ENCODE results near the gene OAT. TPM values are rescaled to one million over a fixed set of nuclear protein-coding genes. Genes with fewer than 3 reads are reported as not detected.

Gene OAT
- total RNA-seq, 1 donor from 2014 or later, result 119 TPM

GRCh38 chr10:124366825-124367224 is 51.9 kb downstream of the OAT start:
- Mint-ChIP-seq H3K36me3 (ENCODE audit: low read depth, unreplicated experiment) (no peaks in the 10 kb centered on the region), H3K9me3 (ENCODE audit: unreplicated experiment) (peaks cover 4% of the 10 kb centered on the region)
- H4K20me1 ChIP-seq (ENCODE audit: insufficient read depth, low read length), result no peaks in the 10 kb centered on the region

DNA sequence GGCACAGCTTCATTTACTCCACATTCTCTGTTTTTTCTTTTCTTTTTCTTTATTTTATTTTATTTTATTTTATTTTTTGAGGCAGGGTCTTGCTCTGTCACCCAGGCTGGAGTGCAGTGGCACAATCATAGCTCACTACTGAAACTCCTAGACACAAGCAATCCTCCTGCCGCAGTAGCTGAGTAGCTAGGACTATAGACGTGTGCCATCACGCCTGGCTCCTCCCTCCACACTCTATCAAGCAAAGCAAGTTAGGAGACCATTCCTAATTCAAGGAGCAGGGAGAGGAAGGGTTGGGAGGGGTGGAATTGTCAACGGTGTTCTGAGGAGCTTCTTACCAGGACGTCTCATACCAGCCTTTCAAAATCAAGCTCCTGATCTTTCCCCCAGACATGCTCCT is 52.4 kb downstream of the OAT start:
- H3K9me3 ChIP-seq (ENCODE audit: insufficient read depth, low read depth, low read length), result peaks cover 2% of the 10 kb centered on the region
- no peak overlapping the region for H3K4me3 ChIP-seq (ENCODE audit: insufficient read depth, low read depth, low read length)
- H3K79me2 ChIP-seq (ENCODE audit: insufficient read depth, low read length), result no peaks in the 10 kb centered on the region
- TF ChIP-seq EZH2 (IDR thresholded peaks at IDR 0.05; ENCODE audit: insufficient read depth, low read length), result no peak
- TF ChIP-seq, protein P1, sequence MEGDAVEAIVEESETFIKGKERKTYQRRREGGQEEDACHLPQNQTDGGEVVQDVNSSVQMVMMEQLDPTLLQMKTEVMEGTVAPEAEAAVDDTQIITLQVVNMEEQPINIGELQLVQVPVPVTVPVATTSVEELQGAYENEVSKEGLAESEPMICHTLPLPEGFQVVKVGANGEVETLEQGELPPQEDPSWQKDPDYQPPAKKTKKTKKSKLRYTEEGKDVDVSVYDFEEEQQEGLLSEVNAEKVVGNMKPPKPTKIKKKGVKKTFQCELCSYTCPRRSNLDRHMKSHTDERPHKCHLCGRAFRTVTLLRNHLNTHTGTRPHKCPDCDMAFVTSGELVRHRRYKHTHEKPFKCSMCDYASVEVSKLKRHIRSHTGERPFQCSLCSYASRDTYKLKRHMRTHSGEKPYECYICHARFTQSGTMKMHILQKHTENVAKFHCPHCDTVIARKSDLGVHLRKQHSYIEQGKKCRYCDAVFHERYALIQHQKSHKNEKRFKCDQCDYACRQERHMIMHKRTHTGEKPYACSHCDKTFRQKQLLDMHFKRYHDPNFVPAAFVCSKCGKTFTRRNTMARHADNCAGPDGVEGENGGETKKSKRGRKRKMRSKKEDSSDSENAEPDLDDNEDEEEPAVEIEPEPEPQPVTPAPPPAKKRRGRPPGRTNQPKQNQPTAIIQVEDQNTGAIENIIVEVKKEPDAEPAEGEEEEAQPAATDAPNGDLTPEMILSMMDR (IDR thresholded peaks at IDR 0.05; ENCODE audit: insufficient read depth, low read depth, low read length), result no peak
- Mint-ChIP-seq H3K27ac (ENCODE audit: unreplicated experiment) (no peak overlapping the region), H3K4me3 (ENCODE audit: unreplicated experiment) (no peak overlapping the region), H3K27me3 (ENCODE audit: low read depth, unreplicated experiment) (peaks cover 53% of the 10 kb centered on the region), H3K9me3 (ENCODE audit: unreplicated experiment) (no peaks in the 10 kb centered on the region), H3K4me1 (ENCODE audit: low read depth, unreplicated experiment) (no peaks in the 10 kb centered on the region), H3K36me3 (ENCODE audit: low read depth, unreplicated experiment) (no peaks in the 10 kb centered on the region)
- no peak for FAIRE-seq
- H2AFZ ChIP-seq (ENCODE audit: low read depth, low read length), result no peak overlapping the region
- no peak overlapping the region for H3K4me2 ChIP-seq (ENCODE audit: low read length)
- H3K27ac ChIP-seq (ENCODE audit: low read depth, low read length), result no peak overlapping the region
- no peaks in the 10 kb centered on the region for H4K20me1 ChIP-seq (ENCODE audit: insufficient read depth, low read length)
- H3K4me1 ChIP-seq (ENCODE audit: insufficient read depth, low read length), result no peaks in the 10 kb centered on the region
- H3K27me3 ChIP-seq (ENCODE audit: insufficient read depth, low read length), result peaks cover 11% of the 10 kb centered on the region
- H3K9ac ChIP-seq (ENCODE audit: low read length), result no peak overlapping the region
- H3K36me3 ChIP-seq (ENCODE audit: insufficient read depth, low read length), result no peaks in the 10 kb centered on the region
- no peak for DNase-seq (ENCODE audit: low read depth)

More at GRCh38 chr10:124366825-124367224, 51.9 kb downstream of the OAT start:
- Histone ChIP-seq H3K4me2 (ENCODE audit: low read length) (no peak overlapping the region), H3K36me3 (ENCODE audit: insufficient read depth, low read length) (no peaks in the 10 kb centered on the region), H3K27ac (ENCODE audit: low read depth, low read length) (no peak overlapping the region), H2AFZ (ENCODE audit: low read depth, low read length) (no peak overlapping the region), H3K4me3 (ENCODE audit: insufficient read depth, low read depth, low read length) (no peak overlapping the region), H3K9me3 (ENCODE audit: insufficient read depth, low read depth, low read length) (peaks cover 2% of the 10 kb centered on the region), H3K4me1 (ENCODE audit: insufficient read depth, low read length) (no peaks in the 10 kb centered on the region), H3K79me2 (ENCODE audit: insufficient read depth, low read length) (no peaks in the 10 kb centered on the region), H3K9ac (ENCODE audit: low read length) (no peak overlapping the region), H3K27me3 (ENCODE audit: insufficient read depth, low read length) (peaks cover 11% of the 10 kb centered on the region)
- no peaks in the 10 kb centered on the region for H3K4me1 Mint-ChIP-seq (ENCODE audit: low read depth, unreplicated experiment)
- no peak overlapping the region for H3K27ac Mint-ChIP-seq (ENCODE audit: unreplicated experiment)
- TF ChIP-seq, protein P1 (IDR thresholded peaks at IDR 0.05; ENCODE audit: insufficient read depth, low read depth, low read length), result no peak
- no peak for TF ChIP-seq EZH2 (IDR thresholded peaks at IDR 0.05; ENCODE audit: insufficient read depth, low read length)
- H3K4me3 Mint-ChIP-seq (ENCODE audit: unreplicated experiment), result no peak overlapping the region
- peaks cover 58% of the 10 kb centered on the region for H3K27me3 Mint-ChIP-seq (ENCODE audit: low read depth, unreplicated experiment)
- no peak for FAIRE-seq
- DNase-seq (ENCODE audit: low read depth), result no peak

- Mint-ChIP-seq H3K36me3 (ENCODE audit: low read depth, unreplicated experiment) (no peaks in the 10 kb centered on the region), H3K9me3 (ENCODE audit: unreplicated experiment) (peaks cover under 1% of the 10 kb centered on the region), H3K27me3 (ENCODE audit: low read depth, unreplicated experiment) (peaks cover 45% of the 10 kb centered on the region), H3K4me1 (ENCODE audit: low read depth, unreplicated experiment) (no peaks in the 10 kb centered on the region), H3K27ac (ENCODE audit: unreplicated experiment) (no peak overlapping the region), H3K4me3 (ENCODE audit: unreplicated experiment) (no peak overlapping the region)
- DNase-seq (ENCODE audit: low read depth) (no peak), FAIRE-seq (no peak)
- Histone ChIP-seq H3K4me3 (ENCODE audit: insufficient read depth, low read depth, low read length) (no peak overlapping the region), H3K27me3 (ENCODE audit: insufficient read depth, low read length) (peaks cover 11% of the 10 kb centered on the region), H3K36me3 (ENCODE audit: insufficient read depth, low read length) (no peaks in the 10 kb centered on the region), H3K4me1 (ENCODE audit: insufficient read depth, low read length) (no peaks in the 10 kb centered on the region), H3K79me2 (ENCODE audit: insufficient read depth, low read length) (no peaks in the 10 kb centered on the region), H2AFZ (ENCODE audit: low read depth, low read length) (no peak overlapping the region), H3K9me3 (ENCODE audit: insufficient read depth, low read depth, low read length) (peaks cover 2% of the 10 kb centered on the region), H3K4me2 (ENCODE audit: low read length) (no peak overlapping the region), H3K9ac (ENCODE audit: low read length) (no peak overlapping the region), H3K27ac (ENCODE audit: low read depth, low read length) (no peak overlapping the region), H4K20me1 (ENCODE audit: insufficient read depth, low read length) (no peaks in the 10 kb centered on the region)
- TF ChIP-seq EZH2 (IDR thresholded peaks at IDR 0.05; ENCODE audit: insufficient read depth, low read length), result no peak
- TF ChIP-seq, protein P1 (IDR thresholded peaks at IDR 0.05; ENCODE audit: insufficient read depth, low read depth, low read length), result no peak
Observed at GRCh38 chr10:124364674-124365073, 54.0 kb downstream of the OAT start.
